ENCODE data around the gene KCNIP2.
"Not testable (repeated sequence)": the region's sequence is repeated elsewhere in the genome, so short reads cannot be mapped to it uniquely, and the experiment has no call there.

The KCNIP2 gene

DNA sequence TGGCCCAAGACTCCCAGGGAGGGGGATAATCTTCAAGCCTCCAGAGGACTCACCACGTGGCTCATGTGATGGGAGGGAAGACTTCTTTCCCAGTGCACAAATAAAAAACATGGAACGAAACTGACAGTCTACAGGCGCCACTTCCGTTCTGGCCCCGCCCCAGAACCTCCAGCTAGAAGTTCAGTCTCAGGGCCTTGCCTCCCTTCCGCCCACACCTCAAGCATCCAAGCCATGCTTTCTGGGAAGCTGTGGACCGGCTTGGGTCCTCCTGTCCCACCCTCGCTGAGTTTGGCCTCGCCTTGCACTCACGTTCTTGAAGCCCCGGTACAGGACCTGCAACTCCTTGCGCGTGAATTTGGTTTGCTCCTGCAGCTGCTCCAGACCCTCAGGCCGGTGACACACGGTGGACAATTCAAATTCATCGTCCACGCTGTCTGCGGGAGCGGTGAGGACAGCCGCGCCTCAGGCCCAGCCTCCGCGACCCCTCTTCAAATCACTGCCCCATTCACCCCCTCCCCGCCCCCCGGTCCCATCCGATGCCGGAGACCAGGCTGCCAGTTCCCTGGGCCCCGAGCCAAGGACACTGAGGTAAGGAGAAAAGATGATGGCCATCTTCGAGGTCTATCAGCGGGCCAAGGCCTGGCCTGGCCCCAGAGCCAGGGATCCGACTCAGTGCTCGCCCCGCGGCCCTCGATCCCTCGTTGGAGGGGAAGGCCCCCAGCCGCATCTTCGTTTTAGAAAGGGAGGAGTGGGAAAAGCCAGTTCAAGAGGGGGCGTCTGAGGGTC lies 14.6 kb downstream of the KCNIP2 start:
- FAIRE-seq: no peak
- DNase-seq (ENCODE audit: low spot score): no peak

DNA sequence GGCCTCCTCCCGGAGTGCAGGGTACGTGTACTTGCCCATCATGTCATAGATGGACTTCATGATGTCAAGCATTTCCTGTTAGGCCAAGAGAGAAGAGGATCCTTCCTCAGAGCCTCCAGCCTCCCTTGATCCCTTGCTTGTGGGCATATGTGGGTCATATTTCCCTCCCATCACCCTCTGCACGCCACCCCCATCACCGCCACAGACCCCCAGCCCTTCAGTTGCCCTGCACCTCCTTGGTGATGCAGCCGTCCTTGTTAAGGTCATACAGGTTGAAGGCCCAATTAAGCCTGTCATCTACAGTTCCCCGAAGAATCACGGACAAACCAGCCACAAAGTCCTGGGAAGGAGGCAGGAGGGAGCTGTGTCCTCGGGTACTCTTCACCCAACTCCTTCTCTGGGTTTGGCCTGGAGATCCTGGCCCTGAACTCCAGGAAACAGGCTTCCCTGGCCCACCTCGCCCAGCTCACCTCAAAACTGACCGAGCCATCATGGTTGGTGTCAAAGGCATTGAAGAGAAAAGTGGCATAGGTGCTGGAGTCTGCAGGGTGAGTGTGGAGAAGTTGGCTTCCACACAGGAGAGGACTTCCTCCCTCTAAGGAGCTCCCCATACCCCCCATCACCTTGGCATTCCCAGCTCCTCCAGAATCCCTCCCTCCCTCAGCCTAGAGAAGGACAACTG lies 15.5 kb downstream of the KCNIP2 start:
- FAIRE-seq: no peak
- DNase-seq (ENCODE audit: low spot score): no peak

DNA sequence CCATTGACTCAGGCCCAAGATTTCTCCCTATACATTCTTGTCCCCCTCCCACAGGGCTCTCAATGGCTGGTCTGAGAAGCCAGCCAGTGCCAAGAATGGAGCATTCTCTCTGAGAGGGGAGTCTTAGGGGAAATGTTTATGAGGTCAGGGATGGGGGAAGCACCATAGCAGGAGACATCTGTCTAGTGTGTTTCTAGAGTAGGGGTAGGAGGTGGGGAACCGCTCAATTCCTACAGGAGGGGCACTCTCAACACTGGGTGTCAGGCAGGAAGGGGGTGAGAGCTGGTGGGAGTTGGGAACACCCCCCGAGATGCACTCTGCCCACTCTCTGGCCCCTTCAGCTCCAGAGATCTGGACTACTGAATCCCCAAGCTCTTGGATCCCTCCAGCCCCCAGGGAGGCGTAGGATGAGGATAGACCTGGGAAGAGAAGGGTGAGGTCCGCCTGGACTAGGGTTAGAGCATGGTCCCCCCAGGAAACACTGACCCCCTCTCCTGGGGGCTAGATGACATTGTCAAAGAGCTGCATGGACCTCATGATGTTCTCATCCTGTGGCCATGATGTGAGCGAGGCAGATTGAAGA lies 16.7 kb downstream of the KCNIP2 start:
- no peak for FAIRE-seq
- DNase-seq (ENCODE audit: low spot score): no peak

GRCh38 chr10:101824736-101825135 lies 18.9 kb downstream of the KCNIP2 start:
- DNase-seq (ENCODE audit: low spot score) (no peak), FAIRE-seq (no peak)

DNA sequence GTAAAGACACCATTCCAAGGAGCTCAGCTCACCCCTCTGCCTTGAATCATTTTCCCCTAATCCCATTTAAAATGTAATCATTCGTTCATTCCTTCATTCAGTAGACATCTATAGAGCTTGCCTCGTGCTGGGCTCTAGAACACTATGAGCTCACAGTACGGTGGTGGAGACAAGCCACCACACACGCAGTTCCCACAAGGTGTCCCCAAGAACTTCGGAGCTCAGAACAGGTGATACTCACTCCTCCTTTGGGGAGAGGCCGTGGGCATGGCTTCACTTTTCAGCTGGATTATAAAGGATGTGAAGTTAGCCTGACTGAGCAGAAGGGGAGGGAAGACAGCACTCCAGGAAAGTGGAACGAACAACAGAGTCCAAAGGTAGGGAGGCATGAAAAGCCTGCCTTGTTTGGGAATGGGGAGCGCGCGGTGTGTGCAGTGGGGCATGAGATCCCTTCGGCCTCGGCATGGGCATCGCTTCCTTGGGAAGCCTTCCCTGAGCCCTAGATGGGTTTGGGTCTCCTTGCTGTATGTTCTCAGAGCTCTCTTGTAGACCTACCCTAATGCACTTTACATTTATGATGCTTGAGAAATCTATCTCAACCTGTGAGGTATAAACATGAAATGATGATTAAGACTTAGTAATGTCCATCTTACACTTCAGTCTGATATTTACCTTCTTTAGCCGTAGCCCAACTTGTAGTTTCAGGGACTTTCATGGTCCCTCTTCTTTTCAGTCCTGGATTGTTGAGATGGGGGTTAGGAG lies 24.5 kb downstream of the KCNIP2 start:
- DNase-seq (ENCODE audit: low spot score) (peak; percentile 41), FAIRE-seq (no peak)

- peak; percentile 98 for DNase-seq (ENCODE audit: low spot score)
- FAIRE-seq: peak; percentile 71
Observed at GRCh38 chr10:101818119-101818871, 25.3 kb downstream of the KCNIP2 start, which contains the start of gene OGA. Gene OGA (minus strand): TSS chr10:101818444. CDS start chr10:101818022, 422 bp downstream.

DNA sequence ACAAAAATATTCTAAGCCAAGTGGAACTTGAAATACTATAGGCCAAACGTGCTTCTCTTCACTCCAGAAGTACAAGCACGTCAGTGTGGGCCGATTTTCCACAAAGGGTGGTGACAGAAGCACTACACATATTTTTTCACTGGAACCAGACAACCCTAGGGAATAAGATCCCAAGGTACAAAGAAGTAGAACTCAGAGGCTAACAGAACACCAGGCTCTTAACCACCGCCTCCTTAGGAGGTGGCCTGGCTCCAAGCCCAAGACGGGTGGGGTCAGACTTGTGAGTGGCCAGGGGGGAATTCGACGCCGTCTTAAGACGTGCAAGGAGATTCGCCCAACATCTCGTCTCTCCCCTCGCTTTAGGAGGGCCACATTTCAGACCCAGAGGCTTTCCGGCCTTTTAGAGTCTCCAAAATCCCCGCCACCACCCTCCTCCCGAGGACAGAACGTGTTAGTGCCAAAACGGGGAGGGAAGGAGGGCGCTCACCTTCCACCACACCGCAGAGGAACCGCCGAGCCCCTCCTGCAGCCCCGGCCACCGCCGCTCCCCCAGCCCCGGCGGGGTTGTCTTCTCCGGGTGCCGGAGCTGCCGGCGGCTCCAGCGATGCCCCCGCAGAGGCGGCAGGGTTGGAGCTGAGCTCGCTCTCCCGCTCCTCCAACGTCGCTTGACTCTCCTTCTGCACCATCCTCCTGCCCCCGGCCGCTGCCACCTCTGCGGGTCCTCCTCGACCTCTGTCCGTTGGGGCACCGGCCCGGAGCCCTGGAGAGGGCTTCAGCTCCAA lies 26.1 kb downstream of the KCNIP2 start:
- FAIRE-seq (no peak), DNase-seq (ENCODE audit: low spot score) (peak; percentile 76)

- DNase-seq (ENCODE audit: low spot score) (no peak), FAIRE-seq (no peak)
Observed at GRCh38 chr10:101816913-101817336, 26.7 kb downstream of the KCNIP2 start.

GRCh38 chr10:101816376-101816775 lies 27.2 kb downstream of the KCNIP2 start:
- DNase-seq (ENCODE audit: low spot score) (no peak), FAIRE-seq (no peak)

GRCh38 chr10:101814466-101815071 lies 29.0 kb downstream of the KCNIP2 start:
- no peak for FAIRE-seq
- no peak for DNase-seq (ENCODE audit: low spot score)

GRCh38 chr10:101812606-101813005 lies 31.0 kb downstream of the KCNIP2 start:
- FAIRE-seq (no peak), DNase-seq (ENCODE audit: low spot score) (no peak)

- FAIRE-seq: no peak
- DNase-seq (ENCODE audit: low spot score): no peak
Observed at GRCh38 chr10:101807158-101807557, 36.4 kb downstream of the KCNIP2 start.

DNA sequence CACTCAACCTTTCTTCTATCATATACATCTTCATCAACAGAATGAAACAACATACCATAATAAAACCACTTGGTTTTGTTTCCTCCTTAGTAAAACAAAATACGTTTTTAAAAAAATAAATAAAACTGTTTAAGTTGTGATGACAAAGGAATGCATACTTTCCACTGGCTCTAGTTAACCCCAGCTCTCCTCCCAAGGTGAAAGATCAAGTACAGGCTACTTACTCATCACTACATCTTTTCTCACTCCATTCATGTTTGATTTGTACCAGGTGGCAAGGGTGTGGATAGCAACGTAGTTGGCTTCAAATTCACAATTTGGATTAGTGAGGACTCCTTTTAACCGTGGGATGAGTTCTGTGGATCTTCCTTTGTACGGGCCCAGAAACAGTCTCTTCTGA lies 40.1 kb downstream of the KCNIP2 start:
- DNase-seq (ENCODE audit: low spot score) (no peak), FAIRE-seq (no peak)

GRCh38 chr10:101797403-101798059 lies 46.1 kb downstream of the KCNIP2 start:
- FAIRE-seq (no peak), DNase-seq (ENCODE audit: low spot score) (no peak)

DNA sequence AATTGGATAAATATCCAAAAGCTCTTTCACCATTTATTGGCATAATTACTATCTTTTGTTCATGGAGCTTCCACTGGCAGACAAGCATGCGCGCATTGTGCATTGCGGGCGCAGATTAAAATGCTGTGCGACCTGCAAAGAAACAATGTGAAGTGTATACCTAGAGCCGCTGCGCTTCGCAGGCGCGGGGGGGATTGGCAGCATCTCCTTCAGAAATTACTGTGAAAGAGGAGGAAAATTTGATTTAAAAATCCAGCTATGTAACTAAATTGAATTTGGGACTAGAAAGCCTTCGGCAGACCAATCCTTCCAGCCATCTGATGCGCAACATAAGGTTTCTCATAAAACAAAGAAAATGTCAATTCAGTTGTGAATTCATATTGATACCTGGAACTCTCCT lies 50.1 kb downstream of the KCNIP2 start:
- FAIRE-seq (no peak), DNase-seq (ENCODE audit: low spot score) (no peak)

- FAIRE-seq: no peak
- DNase-seq (ENCODE audit: low spot score): no peak
Observed at GRCh38 chr10:101789686-101790085, 53.9 kb downstream of the KCNIP2 start.

DNA sequence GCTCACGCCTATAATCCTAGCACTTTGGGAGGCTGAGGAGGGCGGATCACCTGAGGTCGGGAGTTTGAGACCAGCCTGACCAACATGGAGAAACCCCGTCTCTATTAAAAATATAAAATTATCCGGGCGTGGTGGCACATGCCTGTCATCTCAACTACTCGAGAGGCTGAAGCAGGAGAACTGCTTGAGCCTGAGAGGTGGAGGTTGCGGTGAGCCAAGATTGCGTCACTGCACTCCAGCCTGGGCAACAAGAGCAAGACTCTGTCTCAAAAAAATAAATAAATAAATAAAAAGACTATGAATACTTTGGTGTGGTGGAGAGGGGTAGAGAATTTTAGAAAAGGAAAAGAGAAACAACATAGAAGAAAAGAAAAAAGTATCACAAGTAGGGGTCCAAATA lies 54.4 kb downstream of the KCNIP2 start:
- not testable (repeated sequence) for FAIRE-seq

DNA sequence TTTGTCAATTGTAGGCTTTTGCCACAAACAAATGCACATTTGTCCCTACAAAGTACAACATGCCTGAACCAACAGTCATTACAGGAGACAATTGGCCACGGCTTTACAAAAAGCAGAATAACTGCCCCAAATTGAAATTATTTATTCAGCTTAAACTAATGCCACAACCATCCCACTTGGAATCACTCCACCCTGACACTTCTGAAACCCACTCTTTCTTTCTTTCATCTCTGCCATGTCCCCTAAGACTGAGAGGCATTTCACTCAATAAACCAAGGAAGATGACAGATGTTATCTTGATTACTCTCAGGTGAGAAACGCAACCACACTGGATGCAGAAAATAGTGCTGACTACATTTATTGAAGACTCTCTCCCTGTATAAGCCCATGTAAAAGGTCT lies 57.8 kb downstream of the KCNIP2 start:
- FAIRE-seq: no peak
- no peak for DNase-seq (ENCODE audit: low spot score)

More for the DNA sequence above, 54.4 kb downstream of the KCNIP2 start:
- DNase-seq (ENCODE audit: low spot score): not testable (repeated sequence)

DNA sequence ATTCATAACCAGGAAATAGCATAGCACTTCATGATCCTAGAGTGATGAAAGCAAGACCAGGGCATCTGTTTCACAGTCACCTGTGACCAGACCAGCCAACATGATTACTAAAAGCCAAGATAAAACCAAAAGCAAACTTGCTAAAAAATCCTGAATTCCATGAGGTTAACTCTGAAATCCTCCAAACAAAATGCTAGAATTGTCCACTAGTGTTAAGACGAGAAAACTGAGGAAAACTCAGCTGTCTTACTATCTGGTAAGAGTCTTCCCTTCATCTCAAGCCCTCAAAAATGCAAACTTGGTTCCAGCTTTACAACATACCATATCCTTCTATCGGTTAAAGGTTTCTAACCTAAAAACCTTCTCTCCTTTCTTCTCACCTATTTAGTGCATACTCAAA lies 59.0 kb downstream of the KCNIP2 start:
- FAIRE-seq: no peak
- no peak for DNase-seq (ENCODE audit: low spot score)

All from urothelium cell line (cell line).